Measurements from ENCODE around the gene VKORC1.

The VKORC1 gene

GRCh38 chr16:31130336-31130891 is 35.8 kb upstream of the VKORC1 start:
- no peak for DNase-seq (ENCODE audit: low read depth)

- DNase-seq (ENCODE audit: low read depth): no peak
Observed at GRCh38 chr16:31129568-31130335, 35.2 kb upstream of the VKORC1 start.

DNA sequence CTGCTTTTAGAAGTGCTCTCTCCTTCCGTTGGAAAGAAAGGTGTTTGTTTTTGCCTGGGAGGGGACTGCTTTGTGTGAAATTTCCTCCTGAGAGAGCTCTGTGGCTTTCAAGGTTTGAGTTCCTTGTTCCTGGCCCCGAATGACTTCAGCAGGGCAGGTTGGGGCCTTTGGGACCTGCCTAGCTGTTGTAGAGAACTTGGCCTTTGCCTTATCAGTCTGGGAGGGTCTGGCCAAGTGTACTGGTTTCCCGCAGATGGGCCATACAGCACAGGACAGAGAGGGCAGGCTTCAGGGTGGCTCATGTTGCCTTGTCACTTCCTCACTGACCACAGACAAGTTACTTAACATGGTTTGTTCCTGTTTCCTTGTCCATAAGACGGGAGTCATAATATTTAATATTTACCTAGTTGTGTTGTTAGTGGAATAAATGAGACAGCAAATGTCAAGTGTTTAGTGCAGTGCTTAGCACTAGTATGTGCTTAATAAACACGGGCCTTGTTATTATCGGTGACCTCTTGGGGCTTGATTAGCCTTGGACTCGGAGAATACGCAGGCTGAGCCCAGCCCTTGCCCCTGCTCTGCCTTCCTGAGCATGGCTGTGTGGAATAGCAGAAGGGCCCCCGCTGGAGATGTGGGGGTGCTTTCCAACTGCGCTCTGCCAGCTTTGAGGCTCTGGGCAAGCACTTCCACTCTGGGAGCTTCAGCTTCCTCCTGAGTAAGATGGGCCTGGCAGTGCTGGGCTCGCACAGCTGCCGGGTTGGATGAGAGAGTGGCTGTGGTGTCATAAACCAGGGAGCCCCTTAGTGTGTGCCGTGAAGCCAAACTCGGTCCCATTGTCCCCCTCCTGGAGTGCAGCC is 34.3 kb upstream of the VKORC1 start:
- no peak for DNase-seq (ENCODE audit: low read depth)

DNA sequence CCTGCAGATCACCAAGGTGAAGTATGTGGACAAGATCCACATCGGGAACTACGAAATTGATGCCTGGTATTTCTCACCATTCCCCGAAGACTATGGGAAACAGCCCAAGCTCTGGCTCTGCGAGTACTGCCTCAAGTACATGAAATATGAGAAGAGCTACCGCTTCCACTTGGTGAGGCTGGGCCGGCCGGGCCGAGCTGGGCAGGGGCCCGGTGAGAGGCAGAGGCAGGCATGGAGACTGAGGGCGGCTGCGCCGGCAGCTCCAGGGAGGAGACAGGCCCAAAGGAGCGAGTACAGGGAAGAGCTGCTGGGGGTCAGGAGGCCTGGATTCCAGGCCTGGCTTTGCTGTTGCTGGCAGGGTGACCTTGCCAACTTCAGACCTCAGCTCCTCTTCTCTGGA is 32.6 kb upstream of the VKORC1 start:
- DNase-seq (ENCODE audit: low read depth): no peak

DNA sequence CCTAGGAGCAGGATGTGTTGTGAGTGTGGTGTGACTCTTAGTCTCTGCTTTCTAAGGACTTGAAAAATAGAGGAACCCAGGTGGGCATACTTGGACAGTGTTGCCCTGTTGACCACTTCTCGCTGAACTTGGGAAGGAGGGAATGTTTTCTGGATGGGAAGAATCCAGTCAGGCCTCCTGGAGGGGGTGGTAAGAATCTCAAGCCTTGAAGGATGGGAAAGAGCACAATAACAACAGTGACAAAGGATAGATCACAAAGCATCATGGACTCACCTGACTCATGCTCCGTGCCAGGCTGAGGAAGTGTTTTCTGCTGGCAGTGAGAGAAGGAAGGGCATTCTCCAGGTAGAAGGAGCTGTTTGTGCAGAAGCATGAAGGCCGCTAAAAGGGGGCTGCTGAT is 31.2 kb upstream of the VKORC1 start:
- no peak for DNase-seq (ENCODE audit: low read depth)

- no peak for DNase-seq (ENCODE audit: low read depth)
Observed at GRCh38 chr16:31120129-31120528, 25.5 kb upstream of the VKORC1 start.

- no peak for DNase-seq (ENCODE audit: low read depth)
Observed at GRCh38 chr16:31118223-31119155, 23.9 kb upstream of the VKORC1 start.

DNA sequence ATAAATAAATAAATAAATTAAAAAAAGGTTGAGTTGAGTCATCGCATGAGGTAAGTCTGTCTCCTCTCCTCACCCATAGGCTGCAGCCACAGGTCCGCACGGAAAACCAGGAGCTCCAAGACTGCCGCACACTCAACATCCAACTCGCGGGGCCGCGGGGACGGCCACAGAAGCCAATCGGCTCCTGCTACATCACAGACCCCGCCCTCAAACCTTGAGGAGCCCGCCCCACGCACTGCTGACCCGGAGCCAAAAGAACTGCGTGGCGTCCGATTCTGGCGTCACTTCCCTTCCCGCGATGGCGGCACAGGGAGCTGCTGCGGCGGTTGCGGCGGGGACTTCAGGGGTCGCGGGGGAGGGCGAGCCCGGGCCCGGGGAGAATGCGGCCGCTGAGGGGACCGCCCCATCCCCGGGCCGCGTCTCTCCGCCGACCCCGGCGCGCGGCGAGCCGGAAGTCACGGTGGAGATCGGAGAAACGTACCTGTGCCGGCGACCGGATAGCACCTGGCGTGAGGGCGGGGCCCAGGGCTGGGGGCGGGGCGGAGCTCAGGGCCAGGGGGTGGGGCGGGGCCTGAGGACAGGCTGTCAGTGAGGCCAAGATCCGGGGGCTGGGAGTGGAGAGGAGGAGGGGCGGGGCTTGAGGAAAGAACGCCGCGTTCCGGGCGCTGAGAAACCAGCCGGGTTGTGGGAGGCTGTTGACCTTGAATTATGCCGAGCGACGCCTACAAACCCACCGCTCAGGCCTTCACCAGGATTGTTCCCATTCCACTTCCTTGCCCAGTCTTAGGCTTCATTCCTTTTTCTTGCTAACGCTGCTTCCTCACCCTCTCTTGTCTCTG is 23.0 kb upstream of the VKORC1 start, which contains the start of gene KAT8:
KAT8 (plus strand) TSS at position 281 of the 839 bp plus-strand sequence; CDS start at position 299, 18 bp downstream.
- DNase-seq (ENCODE audit: low read depth): peak; percentile 94

- no peak for DNase-seq (ENCODE audit: low read depth)
Observed at GRCh38 chr16:31114468-31114867, 19.9 kb upstream of the VKORC1 start.

DNA sequence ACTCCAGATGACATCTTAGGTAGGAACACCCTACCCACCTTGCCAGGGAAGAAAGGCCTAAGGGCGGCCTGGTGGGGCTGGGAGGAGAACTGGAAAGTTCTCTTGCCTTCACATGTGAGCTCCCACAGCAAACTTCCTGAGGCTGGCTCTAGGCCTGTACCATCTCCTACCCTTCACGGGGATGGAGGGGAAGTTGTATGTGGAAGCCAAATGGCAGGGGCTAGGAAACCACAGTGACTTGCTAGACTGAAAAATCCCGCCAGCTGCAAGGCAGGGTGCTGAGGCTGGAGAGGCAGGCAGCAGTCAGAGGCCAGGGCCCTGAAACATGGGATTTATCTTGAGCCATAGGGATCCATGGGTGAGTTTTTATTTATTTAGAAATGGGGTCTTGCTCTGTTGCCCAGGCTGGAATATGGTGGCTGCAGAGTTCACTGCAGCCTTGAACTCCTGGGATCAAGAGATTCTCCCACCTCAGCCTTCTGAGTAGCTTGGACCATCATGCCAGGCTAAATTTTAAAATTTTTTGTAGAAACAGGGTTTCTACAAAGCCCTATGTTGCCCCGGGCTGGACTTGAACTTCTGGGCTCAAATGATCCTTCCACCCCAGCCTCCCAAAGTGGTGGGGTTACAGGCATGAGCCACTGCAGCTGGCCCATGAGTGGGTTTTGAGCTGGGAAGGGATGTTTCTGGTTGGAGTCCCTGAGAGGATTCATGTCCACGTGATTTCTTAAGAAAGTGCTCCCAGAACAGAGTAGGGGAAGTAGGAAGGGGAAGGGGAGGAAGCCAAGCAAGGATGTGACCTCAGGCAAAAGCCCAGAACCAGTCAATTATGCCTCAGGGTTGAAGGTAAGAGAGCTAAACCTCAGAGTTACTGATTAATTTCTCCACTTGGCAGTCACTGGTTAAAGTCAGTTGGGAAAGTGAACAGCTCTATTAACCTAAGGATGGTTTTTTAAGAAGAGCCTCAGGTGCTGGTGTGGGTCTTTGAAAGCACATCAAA is 18.8 kb upstream of the VKORC1 start:
- no peak for DNase-seq (ENCODE audit: low read depth)

DNA sequence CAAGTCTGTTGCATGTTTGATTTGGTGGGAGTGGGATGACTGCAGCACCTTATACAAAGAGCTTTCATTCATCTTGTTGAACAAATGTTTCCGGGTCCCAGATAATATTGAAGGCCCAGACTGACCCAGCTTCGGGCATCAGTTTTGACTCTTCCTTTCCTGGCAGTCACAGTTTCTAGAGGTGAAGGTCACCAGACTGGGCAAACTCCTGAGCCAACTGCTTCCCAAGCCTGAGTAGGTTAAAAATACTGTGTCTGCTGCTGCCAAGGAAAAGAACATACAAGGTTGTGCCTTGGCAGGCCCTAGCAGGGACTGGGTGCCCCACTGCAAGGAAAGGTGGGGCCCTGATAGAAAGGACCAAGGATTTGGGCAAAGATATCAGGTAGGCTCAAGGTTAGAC is 18.1 kb upstream of the VKORC1 start:
- no peak for DNase-seq (ENCODE audit: low read depth)

DNA sequence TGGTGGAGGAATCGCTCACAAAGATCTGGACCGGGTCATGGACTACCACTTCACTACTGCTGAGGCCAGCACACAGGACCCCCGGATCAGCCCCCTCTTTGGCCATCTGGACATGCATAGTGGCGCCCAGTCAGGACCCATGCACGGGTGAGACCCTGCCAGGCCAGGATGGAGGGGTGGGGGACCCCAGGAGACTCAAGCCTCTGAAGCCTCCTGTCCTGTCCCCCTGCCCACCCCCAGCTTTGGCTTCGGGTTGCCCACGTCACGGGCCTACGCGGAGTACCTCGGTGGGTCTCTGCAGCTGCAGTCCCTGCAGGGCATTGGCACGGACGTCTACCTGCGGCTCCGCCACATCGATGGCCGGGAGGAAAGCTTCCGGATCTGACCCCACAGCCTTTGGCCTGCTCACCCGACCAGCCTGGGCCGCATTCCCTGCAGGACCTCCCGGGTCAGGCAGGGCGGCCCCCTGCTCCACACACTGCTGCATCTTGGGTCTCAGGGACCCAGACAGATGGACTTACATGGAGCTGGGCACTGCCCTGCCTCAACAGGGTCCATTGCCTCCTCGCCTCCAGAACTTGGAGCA is 17.4 kb upstream of the VKORC1 start:
- no peak for DNase-seq (ENCODE audit: low read depth)

- no peak for DNase-seq (ENCODE audit: low read depth)
Observed at GRCh38 chr16:31110106-31111034, 15.8 kb upstream of the VKORC1 start.

- DNase-seq (ENCODE audit: low read depth): no peak
Observed at GRCh38 chr16:31109622-31110021, 15.0 kb upstream of the VKORC1 start.

DNA sequence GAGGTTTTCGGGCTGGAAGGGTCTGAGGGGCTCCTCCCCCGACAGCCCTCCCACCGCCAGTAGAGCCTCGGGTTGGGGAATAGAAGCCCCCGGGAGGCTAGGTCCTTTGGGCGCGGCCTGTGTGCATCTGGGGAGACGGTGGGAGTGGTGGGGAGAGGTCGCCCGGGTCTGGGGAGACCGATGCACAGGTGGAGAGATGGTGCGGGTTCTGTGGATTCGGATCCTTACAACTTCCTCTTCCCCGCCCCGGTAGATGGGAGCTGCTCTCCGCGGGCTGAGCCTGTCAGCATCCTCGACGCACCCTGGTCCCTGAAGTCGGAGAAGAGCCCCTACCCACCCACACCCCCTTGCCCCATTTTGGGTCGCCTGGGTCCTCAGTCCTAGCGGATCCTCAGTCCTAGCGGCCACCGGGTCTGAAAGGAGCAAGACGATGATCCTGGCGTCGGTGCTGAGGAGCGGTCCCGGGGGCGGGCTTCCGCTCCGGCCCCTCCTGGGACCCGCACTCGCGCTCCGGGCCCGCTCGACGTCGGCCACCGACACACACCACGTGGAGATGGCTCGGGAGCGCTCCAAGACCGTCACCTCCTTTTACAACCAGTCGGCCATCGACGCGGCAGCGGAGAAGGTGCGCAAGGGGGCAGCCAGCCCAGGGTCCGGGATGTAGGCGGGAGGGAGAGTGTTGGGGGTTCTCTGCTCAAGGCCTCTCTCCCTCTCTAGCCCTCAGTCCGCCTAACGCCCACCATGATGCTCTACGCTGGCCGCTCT is 14.4 kb upstream of the VKORC1 start:
- no peak for DNase-seq (ENCODE audit: low read depth)

GRCh38 chr16:31108035-31108793 is 13.6 kb upstream of the VKORC1 start, which contains the start of gene BCKDK:
TSS of gene BCKDK (plus strand) at chr16:31108386. CDS start at chr16:31109224, 838 bp downstream.
- DNase-seq (ENCODE audit: low read depth): peak; percentile 49
